Mucosa of rectum (tissue), 2 donors: Measurements from ENCODE around the gene MAPKAP1.

Experiments
- H3K27ac ChIP-seq, 2 donors: one replicate each; pipeline ENCODE4 v1.7.0; 2013; ENCODE audit warnings: inconsistent platforms in 2 of 2, low read depth in 2 of 2, low read length in 2 of 2
- H3K27me3 ChIP-seq, 2 donors: one replicate each; pipeline ENCODE4 v1.7.0; 2013; ENCODE audit warnings: low read length in 2 of 2; ENCODE audit not compliant: control insufficient read depth in 2 of 2, insufficient read depth in 2 of 2
- H3K36me3 ChIP-seq, 2 donors: one replicate each; pipeline ENCODE4 v1.7.0; 2013; ENCODE audit warnings: low read length in 2 of 2; ENCODE audit not compliant: control insufficient read depth in 2 of 2, insufficient read depth in 2 of 2
- H3K4me1 ChIP-seq, 2 donors: one replicate each; pipeline ENCODE4 v1.7.0; 2013; ENCODE audit warnings: low read length in 2 of 2, mild to moderate bottlenecking in 1 of 2; ENCODE audit not compliant: control insufficient read depth in 2 of 2, insufficient read depth in 2 of 2
- H3K4me3 ChIP-seq, 2 donors: one replicate each; pipeline ENCODE4 v1.7.0; 2013; ENCODE audit warnings: low read length in 2 of 2
- H3K9ac ChIP-seq, 2 donors: one replicate each; pipeline ENCODE4 v1.7.0; 2013; ENCODE audit warnings: low read length in 2 of 2, low read depth in 1 of 2, mild to moderate bottlenecking in 1 of 2
- H3K9me3 ChIP-seq, 2 donors: one replicate each; pipeline ENCODE4 v1.7.0; 2013; ENCODE audit warnings: low read length in 2 of 2; ENCODE audit not compliant: control insufficient read depth in 2 of 2
- donor health status: healthy.
- donor health status: Normal muscosa, but diverticular disease.

Gene MAPKAP1

GRCh38 chr9:125547368-125547767, 159.6 kb downstream of the MAPKAP1 start:
- Histone ChIP-seq H3K9ac (no peak overlapping the region), H3K9me3 (no peaks in the 10 kb centered on the region), H3K36me3 (peaks cover 0 to 3% of the 10 kb centered on the region in 2 donors), H3K27me3 (no peaks in the 10 kb centered on the region), H3K4me1 (peaks cover 9 to 10% of the 10 kb centered on the region in 2 donors), H3K4me3 (no peak overlapping the region), H3K27ac (no peak overlapping the region)

- Histone ChIP-seq H3K9ac (no peak overlapping the region), H3K27me3 (no peaks in the 10 kb centered on the region), H3K36me3 (peaks cover 3 to 5% of the 10 kb centered on the region in 2 donors), H3K4me1 (peaks cover 5 to 6% of the 10 kb centered on the region in 2 donors), H3K4me3 (no peak overlapping the region), H3K27ac (no peak overlapping the region), H3K9me3 (no peaks in the 10 kb centered on the region)
These were observed 161.2 kb downstream of the MAPKAP1 start for GRCh38 chr9:125545845-125546244.

GRCh38 chr9:125544988-125545651, 161.9 kb downstream of the MAPKAP1 start:
- H3K9ac ChIP-seq = no peak overlapping the region
- H3K4me3 ChIP-seq = no peak overlapping the region
- H3K27me3 ChIP-seq = no peaks in the 10 kb centered on the region
- H3K4me1 ChIP-seq = peaks cover under 1 to 2% of the 10 kb centered on the region in 2 donors
- H3K36me3 ChIP-seq = peaks cover 3 to 5% of the 10 kb centered on the region in 2 donors
- H3K9me3 ChIP-seq = no peaks in the 10 kb centered on the region
- peak overlapping the region; percentile 8 to 32 for H3K27ac ChIP-seq

GRCh38 chr9:125544484-125544883, 162.5 kb downstream of the MAPKAP1 start:
- Histone ChIP-seq H3K9me3 (no peaks in the 10 kb centered on the region), H3K4me3 (no peak overlapping the region), H3K36me3 (peaks cover 3 to 5% of the 10 kb centered on the region in 2 donors), H3K4me1 (peaks cover 0 to 2% of the 10 kb centered on the region in 2 donors), H3K27me3 (no peaks in the 10 kb centered on the region), H3K9ac (no peak overlapping the region), H3K27ac (peak overlapping the region; percentile 8 to 32)

- H3K9ac ChIP-seq = no peak overlapping the region
These were observed 165.2 kb downstream of the MAPKAP1 start for GRCh38 chr9:125541840-125542243.

GRCh38 chr9:125540497-125540896, 166.5 kb downstream of the MAPKAP1 start:
- no peak overlapping the region for H3K9ac ChIP-seq
- H3K27me3 ChIP-seq = no peaks in the 10 kb centered on the region
- peaks cover 4 to 7% of the 10 kb centered on the region in 2 donors for H3K4me1 ChIP-seq
- H3K9me3 ChIP-seq = no peaks in the 10 kb centered on the region
- H3K36me3 ChIP-seq = peaks cover 0 to 5% of the 10 kb centered on the region in 2 donors
- no peak overlapping the region for H3K4me3 ChIP-seq
- H3K27ac ChIP-seq = no peak overlapping the region

More at GRCh38 chr9:125541840-125542243, 165.2 kb downstream of the MAPKAP1 start:
- no peaks in the 10 kb centered on the region for H3K27me3 ChIP-seq
- H3K4me1 ChIP-seq = peaks cover 4 to 7% of the 10 kb centered on the region in 2 donors
- H3K4me3 ChIP-seq = no peak overlapping the region
- no peaks in the 10 kb centered on the region for H3K9me3 ChIP-seq
- no peak overlapping the region for H3K27ac ChIP-seq
- H3K36me3 ChIP-seq = peaks cover 3 to 5% of the 10 kb centered on the region in 2 donors

GRCh38 chr9:125538092-125538473, 168.9 kb downstream of the MAPKAP1 start:
- H3K9me3 ChIP-seq = no peaks in the 10 kb centered on the region
- H3K27ac ChIP-seq = no peak overlapping the region
- H3K4me3 ChIP-seq = no peak overlapping the region
- no peak overlapping the region for H3K9ac ChIP-seq
- peaks cover 0 to 5% of the 10 kb centered on the region in 2 donors for H3K36me3 ChIP-seq
- H3K27me3 ChIP-seq = no peaks in the 10 kb centered on the region
- H3K4me1 ChIP-seq = peaks cover 4 to 7% of the 10 kb centered on the region in 2 donors

GRCh38 chr9:125537442-125538091, 169.4 kb downstream of the MAPKAP1 start:
- Histone ChIP-seq H3K27me3 (no peaks in the 10 kb centered on the region), H3K36me3 (peaks cover 0 to 5% of the 10 kb centered on the region in 2 donors), H3K4me1 (peaks cover 4 to 7% of the 10 kb centered on the region in 2 donors), H3K27ac (no peak overlapping the region), H3K9me3 (no peaks in the 10 kb centered on the region), H3K9ac (no peak overlapping the region), H3K4me3 (no peak overlapping the region)

GRCh38 chr9:125536776-125537175, 170.2 kb downstream of the MAPKAP1 start:
- H3K36me3 ChIP-seq = peaks cover 0 to 4% of the 10 kb centered on the region in 2 donors
- no peaks in the 10 kb centered on the region for H3K9me3 ChIP-seq
- H3K4me3 ChIP-seq = no peak overlapping the region
- no peak overlapping the region for H3K9ac ChIP-seq
- no peak overlapping the region for H3K27ac ChIP-seq
- H3K27me3 ChIP-seq = no peaks in the 10 kb centered on the region
- H3K4me1 ChIP-seq = peaks cover 4 to 7% of the 10 kb centered on the region in 2 donors

GRCh38 chr9:125536167-125536772, 170.7 kb downstream of the MAPKAP1 start:
- Histone ChIP-seq H3K4me3 (no peak overlapping the region), H3K9me3 (no peaks in the 10 kb centered on the region), H3K27me3 (no peaks in the 10 kb centered on the region), H3K4me1 (peaks cover 4 to 7% of the 10 kb centered on the region in 2 donors), H3K9ac (no peak overlapping the region), H3K36me3 (no peaks in the 10 kb centered on the region), H3K27ac (no peak overlapping the region)
